HFFc6 (cell line): ENCODE data around the gene RASD1. TPM values are rescaled to one million over a fixed set of nuclear protein-coding genes. Genes with fewer than 3 reads are reported as not detected.
A peak's percentile ranks its signal among the peaks of the same experiment; 100 is the strongest.

Experiments
- DNase-seq: peaks from one replicate; pipeline ENCODE4 v3.0.0-alpha.2; 2018
- H3K27ac Mint-ChIP-seq: 2 replicates; pipeline ENCODE4 v1.8.0; 2020; ENCODE audit warnings: mild to moderate bottlenecking, mixed read lengths
- H3K27me3 Mint-ChIP-seq: 2 replicates; pipeline ENCODE4 v1.8.0; 2021; ENCODE audit warnings: mild to moderate bottlenecking, moderate library complexity, mixed read lengths; ENCODE audit not compliant: insufficient read depth
- H3K36me3 Mint-ChIP-seq: 2 replicates; pipeline ENCODE4 v1.8.0; 2021; ENCODE audit warnings: low read depth, mixed read lengths
- H3K4me1 Mint-ChIP-seq: 2 replicates; pipeline ENCODE4 v1.8.0; 2020; ENCODE audit warnings: low read depth, mixed read lengths
- H3K4me3 Mint-ChIP-seq: 2 replicates; pipeline ENCODE4 v1.8.0; 2020; ENCODE audit warnings: mild to moderate bottlenecking, moderate library complexity, mixed read lengths
- H3K9me3 Mint-ChIP-seq: 2 replicates; pipeline ENCODE4 v1.8.0; 2020; ENCODE audit warnings: mild to moderate bottlenecking, mixed read lengths
- CTCF ChIP-seq: fragments of 200-600 bp; sonication (generic); IDR thresholded peaks from 2 replicates; pipeline ENCODE4 v1.5.0; 2021; ENCODE audit warnings: antibody characterized with exemption, mild to moderate bottlenecking
- long read RNA-seq: library from polyadenylated mRNA; unstranded; transcript quantifications from one replicate; pipeline ENCODE4 v2.0.0, GENCODE V29; 2019
- total RNA-seq, 6 experiments: library from RNA; stranded (reverse); fragmentation: NEBNext Ultra II Directional; extraction: Animal tissue kit (Norgen Biotek cat#: 25700); gene quantifications; 2 replicates in 1 of 6; 3 replicates in 5 of 6; pipeline ENCODE4 v1.2.3, GENCODE V29; 2021

The RASD1 gene, protein sequence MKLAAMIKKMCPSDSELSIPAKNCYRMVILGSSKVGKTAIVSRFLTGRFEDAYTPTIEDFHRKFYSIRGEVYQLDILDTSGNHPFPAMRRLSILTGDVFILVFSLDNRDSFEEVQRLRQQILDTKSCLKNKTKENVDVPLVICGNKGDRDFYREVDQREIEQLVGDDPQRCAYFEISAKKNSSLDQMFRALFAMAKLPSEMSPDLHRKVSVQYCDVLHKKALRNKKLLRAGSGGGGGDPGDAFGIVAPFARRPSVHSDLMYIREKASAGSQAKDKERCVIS
- total RNA-seq = 1 to 10 TPM in 1 of 6 experiments, under 1 TPM in 5; 0.17 to 1.1 (median 0.43) TPM
- long read RNA-seq = 0 reads

DNA sequence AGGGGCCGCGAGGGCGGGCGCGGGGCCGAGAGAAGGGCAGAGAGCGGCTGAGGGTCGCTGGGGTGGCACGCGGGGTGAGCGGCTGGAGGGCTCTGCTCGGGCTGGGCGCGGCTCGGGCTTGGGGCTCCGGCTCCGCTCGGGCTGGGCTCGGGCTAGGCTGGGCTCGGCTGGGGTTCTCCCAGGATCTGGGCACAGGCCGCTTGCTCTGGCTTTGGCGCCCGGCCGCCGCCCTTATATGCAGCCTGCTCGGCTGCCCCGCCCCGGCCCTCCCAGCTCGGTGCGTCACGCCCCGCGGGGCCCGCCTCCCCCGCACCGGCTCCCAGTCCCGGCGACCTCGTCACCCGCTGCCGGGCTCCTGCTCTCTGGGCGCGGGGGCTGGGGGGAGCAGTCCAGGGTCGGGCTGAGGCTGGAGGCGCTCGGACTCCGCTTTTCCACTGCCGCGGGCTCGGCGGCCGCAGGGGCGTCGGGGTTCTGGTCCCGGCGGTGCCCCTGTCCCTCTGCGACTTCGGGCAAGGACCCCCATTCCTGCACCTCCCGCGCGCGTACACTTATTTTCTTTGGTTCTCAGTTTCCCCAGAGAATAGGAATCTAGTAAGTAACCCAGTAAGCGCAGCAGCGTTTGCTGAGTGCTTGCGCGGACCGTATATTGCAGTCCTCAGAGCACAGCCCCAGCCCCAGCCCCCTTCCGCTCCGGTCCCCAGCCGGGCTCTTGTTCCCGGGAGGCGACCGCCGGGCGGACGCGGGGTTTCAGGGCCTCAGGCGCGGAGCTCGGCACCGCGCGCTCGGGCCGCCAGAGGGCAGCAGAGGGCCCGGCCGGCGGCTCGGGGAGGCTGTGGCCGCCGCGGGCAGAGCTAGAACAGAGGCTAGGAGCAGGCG is at the start of gene RASD1:
TSS of gene RASD1 (minus strand) at position 207 of the 876 bp plus-strand sequence. CDS start 214 bp downstream, outside the sequence.
- Mint-ChIP-seq H3K27ac (peak within 1 kb of the TSS; percentile 21), H3K4me3 (peak within 1 kb of the TSS; percentile 76), H3K4me1 (peaks cover 12% of the 10 kb centered on the region), H3K36me3 (no peaks in the 10 kb centered on the region), H3K9me3 (no peaks in the 10 kb centered on the region), H3K27me3 (peaks cover 13% of the 10 kb centered on the region)
- peak; percentile 81 for DNase-seq
- TF ChIP-seq CTCF = peak; percentile 99

DNA sequence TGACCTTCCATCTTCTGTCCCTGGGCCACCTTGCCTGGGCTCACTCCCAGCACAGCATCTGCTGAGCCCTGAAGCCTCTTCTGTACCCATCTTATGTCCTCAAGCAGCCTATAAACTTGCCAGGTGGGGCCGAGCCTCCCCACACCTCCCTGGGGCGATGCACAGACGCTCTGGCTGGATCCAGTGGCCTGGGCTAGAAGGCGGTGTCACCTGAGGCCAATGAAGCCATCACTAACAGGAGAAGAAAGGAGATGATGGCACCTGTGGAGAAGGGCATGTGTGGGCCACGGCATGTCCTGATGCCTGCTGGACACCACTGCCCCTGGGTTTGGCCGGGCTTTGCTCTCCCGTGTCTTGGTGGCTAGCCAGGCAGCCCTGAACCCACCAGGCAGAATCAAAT is 49.8 kb upstream of the RASD1 start:
- DNase-seq = no peak
- H3K4me1 Mint-ChIP-seq = peaks cover 13% of the 10 kb centered on the region

DNA sequence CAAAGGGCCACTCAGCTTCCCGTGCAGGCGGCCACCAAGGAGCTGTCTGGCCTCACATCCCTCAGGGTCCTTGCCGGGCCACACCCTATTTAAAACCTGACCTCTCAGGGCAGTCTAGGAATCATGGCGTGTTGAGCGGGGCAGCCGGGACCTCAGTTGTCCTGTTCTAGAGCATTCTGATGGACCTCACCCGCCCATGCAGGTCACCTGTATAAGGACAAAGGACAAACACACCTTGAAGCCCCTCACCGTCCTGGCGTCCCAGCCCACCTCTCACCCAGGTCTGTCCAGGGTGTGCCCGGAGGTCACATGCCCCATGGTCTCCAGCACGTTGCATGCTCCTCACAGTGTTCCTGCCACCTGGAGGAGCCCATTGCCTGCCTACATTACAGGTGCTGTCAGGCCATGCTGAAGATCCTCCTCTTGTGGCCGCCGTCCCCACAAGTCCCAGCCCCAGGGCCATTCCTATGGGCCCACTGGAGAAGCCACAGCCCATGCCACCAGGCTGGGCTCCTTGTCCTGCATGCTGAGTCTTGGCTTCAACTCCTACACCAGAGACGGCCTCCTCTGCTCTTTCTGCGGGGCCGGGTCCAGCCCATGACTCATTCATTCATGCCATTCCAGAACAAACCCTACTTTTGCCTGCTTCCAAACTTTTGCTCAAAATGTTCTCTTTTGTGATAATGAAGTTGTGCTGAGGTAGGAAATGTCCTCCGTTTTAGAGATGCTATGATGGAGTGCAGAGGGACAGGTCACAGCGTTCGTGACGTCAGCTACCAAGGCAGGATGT is 49.0 kb upstream of the RASD1 start:
- no peaks in the 10 kb centered on the region for H3K9me3 Mint-ChIP-seq
- H3K4me3 Mint-ChIP-seq = peak overlapping the region; percentile 34; the same call in 1 of the 2 replicates
- peaks cover 13% of the 10 kb centered on the region for H3K4me1 Mint-ChIP-seq
- DNase-seq = peak; percentile 47
- H3K36me3 Mint-ChIP-seq = no peaks in the 10 kb centered on the region
- no peaks in the 10 kb centered on the region; the same call in 1 of the 2 replicates for H3K27me3 Mint-ChIP-seq
- TF ChIP-seq CTCF = no peak
- peak overlapping the region; percentile 60 for H3K27ac Mint-ChIP-seq

More for the DNA sequence above, 49.8 kb upstream of the RASD1 start:
- no peaks in the 10 kb centered on the region for H3K9me3 Mint-ChIP-seq
- H3K27me3 Mint-ChIP-seq = no peaks in the 10 kb centered on the region; the same call in 1 of the 2 replicates
- H3K36me3 Mint-ChIP-seq = no peaks in the 10 kb centered on the region
- TF ChIP-seq CTCF = no peak
- peak overlapping the region; percentile 60 for H3K27ac Mint-ChIP-seq
- H3K4me3 Mint-ChIP-seq = peak overlapping the region; percentile 34

- Mint-ChIP-seq H3K4me3 (no peak overlapping the region), H3K4me1 (peaks cover 13% of the 10 kb centered on the region), H3K9me3 (no peaks in the 10 kb centered on the region), H3K36me3 (no peaks in the 10 kb centered on the region), H3K27me3 (no peaks in the 10 kb centered on the region; the same call in 1 of the 2 replicates), H3K27ac (no peak overlapping the region)
- DNase-seq = no peak
- no peak for TF ChIP-seq CTCF
These were observed 46.9 kb upstream of the RASD1 start for GRCh38 chr17:17542906-17543635.
